Measurements from ENCODE around the gene CENPW.

CENPW gene

DNA sequence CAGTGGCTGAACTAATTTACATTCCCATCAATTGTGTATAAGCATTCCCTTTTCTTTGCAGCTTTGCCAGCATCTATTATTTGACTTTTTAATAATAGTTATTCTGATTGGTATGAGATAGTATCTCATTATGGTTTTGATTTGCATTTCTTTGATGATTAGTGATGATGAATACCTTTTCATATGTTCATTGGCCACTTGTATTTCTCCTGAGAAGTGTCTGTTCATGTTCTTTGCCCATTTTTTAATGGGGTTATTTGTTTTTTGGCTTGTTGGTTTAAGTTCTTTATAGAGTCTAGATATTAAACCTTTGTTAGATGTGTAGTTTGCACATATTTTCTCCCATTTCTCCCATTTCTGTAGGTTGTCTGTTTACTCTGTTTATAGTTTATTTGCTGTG is 16.6 kb downstream of the CENPW start (continued):
- TF ChIP-seq ZNF274 (IDR thresholded peaks at IDR 0.05; ENCODE audit: low read length) (no peak), ZNF274 (tag by site-specific recombination; IDR thresholded peaks at IDR 0.05; ENCODE audit: borderline replicate concordance) (no peak), HOXC10 (CRISPR knock-in tag; IDR thresholded peaks at IDR 0.05) (no peak), ZNF501 (tag by site-specific recombination; IDR thresholded peaks at IDR 0.05) (no peak), ZNF843 (tag by site-specific recombination; IDR thresholded peaks at IDR 0.05) (no peak), ZNF629 (tag by site-specific recombination; IDR thresholded peaks at IDR 0.05) (no peak), ZNF112 (tag by site-specific recombination; IDR thresholded peaks at IDR 0.05) (no peak), ZNF133 (tag by site-specific recombination; IDR thresholded peaks at IDR 0.05) (no peak), ZNF514 (tag by site-specific recombination; IDR thresholded peaks at IDR 0.05) (no peak), ZNF324 (tag by site-specific recombination; IDR thresholded peaks at IDR 0.05) (no peak), GLIS2 (tag by site-specific recombination; IDR thresholded peaks at IDR 0.05) (no peak), ZNF548 (tag by site-specific recombination; IDR thresholded peaks at IDR 0.05) (no peak)
- TF ChIP-seq, protein P1, sequence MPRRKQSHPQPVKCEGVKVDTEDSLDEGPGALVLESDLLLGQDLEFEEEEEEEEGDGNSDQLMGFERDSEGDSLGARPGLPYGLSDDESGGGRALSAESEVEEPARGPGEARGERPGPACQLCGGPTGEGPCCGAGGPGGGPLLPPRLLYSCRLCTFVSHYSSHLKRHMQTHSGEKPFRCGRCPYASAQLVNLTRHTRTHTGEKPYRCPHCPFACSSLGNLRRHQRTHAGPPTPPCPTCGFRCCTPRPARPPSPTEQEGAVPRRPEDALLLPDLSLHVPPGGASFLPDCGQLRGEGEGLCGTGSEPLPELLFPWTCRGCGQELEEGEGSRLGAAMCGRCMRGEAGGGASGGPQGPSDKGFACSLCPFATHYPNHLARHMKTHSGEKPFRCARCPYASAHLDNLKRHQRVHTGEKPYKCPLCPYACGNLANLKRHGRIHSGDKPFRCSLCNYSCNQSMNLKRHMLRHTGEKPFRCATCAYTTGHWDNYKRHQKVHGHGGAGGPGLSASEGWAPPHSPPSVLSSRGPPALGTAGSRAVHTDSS (tag by site-specific recombination; IDR thresholded peaks at IDR 0.05) = no peak
- TF ChIP-seq, protein P2, sequence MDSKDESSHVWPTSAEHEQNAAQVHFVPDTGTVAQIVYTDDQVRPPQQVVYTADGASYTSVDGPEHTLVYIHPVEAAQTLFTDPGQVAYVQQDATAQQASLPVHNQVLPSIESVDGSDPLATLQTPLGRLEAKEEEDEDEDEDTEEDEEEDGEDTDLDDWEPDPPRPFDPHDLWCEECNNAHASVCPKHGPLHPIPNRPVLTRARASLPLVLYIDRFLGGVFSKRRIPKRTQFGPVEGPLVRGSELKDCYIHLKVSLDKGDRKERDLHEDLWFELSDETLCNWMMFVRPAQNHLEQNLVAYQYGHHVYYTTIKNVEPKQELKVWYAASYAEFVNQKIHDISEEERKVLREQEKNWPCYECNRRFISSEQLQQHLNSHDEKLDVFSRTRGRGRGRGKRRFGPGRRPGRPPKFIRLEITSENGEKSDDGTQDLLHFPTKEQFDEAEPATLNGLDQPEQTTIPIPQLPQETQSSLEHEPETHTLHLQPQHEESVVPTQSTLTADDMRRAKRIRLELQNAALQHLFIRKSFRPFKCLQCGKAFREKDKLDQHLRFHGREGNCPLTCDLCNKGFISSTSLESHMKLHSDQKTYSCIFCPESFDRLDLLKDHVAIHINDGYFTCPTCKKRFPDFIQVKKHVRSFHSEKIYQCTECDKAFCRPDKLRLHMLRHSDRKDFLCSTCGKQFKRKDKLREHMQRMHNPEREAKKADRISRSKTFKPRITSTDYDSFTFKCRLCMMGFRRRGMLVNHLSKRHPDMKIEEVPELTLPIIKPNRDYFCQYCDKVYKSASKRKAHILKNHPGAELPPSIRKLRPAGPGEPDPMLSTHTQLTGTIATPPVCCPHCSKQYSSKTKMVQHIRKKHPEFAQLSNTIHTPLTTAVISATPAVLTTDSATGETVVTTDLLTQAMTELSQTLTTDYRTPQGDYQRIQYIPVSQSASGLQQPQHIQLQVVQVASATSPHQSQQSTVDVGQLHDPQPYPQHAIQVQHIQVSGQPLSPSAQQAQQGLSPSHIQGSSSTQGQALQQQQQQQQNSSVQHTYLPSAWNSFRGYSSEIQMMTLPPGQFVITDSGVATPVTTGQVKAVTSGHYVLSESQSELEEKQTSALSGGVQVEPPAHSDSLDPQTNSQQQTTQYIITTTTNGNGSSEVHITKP (tag by site-specific recombination; IDR thresholded peaks at IDR 0.05) = no peak
- TF ChIP-seq, protein P3, sequence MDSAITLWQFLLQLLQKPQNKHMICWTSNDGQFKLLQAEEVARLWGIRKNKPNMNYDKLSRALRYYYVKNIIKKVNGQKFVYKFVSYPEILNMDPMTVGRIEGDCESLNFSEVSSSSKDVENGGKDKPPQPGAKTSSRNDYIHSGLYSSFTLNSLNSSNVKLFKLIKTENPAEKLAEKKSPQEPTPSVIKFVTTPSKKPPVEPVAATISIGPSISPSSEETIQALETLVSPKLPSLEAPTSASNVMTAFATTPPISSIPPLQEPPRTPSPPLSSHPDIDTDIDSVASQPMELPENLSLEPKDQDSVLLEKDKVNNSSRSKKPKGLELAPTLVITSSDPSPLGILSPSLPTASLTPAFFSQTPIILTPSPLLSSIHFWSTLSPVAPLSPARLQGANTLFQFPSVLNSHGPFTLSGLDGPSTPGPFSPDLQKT (IDR thresholded peaks at IDR 0.05; ENCODE audit: borderline replicate concordance, low read depth, low read length) = no peak

DNA sequence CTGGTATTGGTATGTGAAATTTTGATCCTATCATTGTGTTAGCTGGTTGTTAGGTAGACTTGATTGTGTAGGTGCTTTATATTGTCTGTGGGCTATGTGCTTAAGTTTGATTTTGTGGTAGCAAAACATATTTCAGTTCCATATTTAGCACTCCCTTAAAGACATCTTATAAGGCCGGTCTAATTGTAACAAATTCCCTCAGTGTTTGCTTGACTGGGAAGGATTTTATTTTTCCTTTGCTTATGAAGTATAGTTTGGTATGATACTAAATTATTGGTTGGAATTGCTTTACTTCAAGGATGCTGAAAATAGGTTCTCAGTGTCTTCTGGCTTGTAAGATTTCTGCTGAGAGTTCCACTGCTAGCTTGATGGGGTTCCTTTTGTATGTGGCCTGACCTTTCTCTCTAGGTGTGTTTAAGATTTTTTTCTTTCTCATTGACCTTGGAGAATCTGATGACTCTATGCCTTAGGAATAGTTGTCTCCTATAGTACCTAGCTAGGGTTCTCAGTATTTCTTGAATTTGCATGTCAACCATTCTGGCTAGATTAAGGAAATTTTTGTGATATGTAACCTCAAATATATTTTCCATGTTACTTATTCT is 20.1 kb downstream of the CENPW start:
- no peak overlapping the region for H3K4me3 ChIP-seq (ENCODE audit: low read depth, low read length)
- no peaks in the 10 kb centered on the region for H3K4me1 ChIP-seq (ENCODE audit: control insufficient read depth, insufficient read depth, low read length)
- no peaks in the 10 kb centered on the region for H3K9me3 ChIP-seq (ENCODE audit: control insufficient read depth, insufficient read depth, low read depth, low read length)
- peaks cover 0 to 13% of the 10 kb centered on the region in 2 experiments; a peak in 2 of 3 replicates for H3K36me3 ChIP-seq (ENCODE audit: control insufficient read depth in 2 of 2, insufficient read depth in 1 of 2, low read length in 2 of 2)
- ChIA-PET POLR2A (no interaction called here), CTCF (interaction anchor here (0.6 to 3.8 kb wide), 19 partner anchors 8 to 1954 kb away, joined by 3 to 20 read pairs (median 4); partner anchors contain the start of gene CENPW)
- no peak overlapping the region for H3K27ac ChIP-seq (ENCODE audit: extremely low read depth, low read depth, low read length)
- TF ChIP-seq ZNF211 (tag by site-specific recombination; IDR thresholded peaks at IDR 0.05; ENCODE audit: low read depth) = peak; percentile 73
- TF ChIP-seq ZNF169 (tag by site-specific recombination; IDR thresholded peaks at IDR 0.05) = no peak
- peak; percentile 99 for TF ChIP-seq SETDB1 (IDR thresholded peaks at IDR 0.05; ENCODE audit: insufficient read length, low read length)
- no peak for TF ChIP-seq ZNF610 (tag by site-specific recombination; IDR thresholded peaks at IDR 0.05; ENCODE audit: borderline replicate concordance)
- peak; percentile 42; the same call in 1 of the 2 replicates for TF ChIP-seq ZNF626 (tag by site-specific recombination; IDR thresholded peaks at IDR 0.05)
- TF ChIP-seq, protein P4, sequence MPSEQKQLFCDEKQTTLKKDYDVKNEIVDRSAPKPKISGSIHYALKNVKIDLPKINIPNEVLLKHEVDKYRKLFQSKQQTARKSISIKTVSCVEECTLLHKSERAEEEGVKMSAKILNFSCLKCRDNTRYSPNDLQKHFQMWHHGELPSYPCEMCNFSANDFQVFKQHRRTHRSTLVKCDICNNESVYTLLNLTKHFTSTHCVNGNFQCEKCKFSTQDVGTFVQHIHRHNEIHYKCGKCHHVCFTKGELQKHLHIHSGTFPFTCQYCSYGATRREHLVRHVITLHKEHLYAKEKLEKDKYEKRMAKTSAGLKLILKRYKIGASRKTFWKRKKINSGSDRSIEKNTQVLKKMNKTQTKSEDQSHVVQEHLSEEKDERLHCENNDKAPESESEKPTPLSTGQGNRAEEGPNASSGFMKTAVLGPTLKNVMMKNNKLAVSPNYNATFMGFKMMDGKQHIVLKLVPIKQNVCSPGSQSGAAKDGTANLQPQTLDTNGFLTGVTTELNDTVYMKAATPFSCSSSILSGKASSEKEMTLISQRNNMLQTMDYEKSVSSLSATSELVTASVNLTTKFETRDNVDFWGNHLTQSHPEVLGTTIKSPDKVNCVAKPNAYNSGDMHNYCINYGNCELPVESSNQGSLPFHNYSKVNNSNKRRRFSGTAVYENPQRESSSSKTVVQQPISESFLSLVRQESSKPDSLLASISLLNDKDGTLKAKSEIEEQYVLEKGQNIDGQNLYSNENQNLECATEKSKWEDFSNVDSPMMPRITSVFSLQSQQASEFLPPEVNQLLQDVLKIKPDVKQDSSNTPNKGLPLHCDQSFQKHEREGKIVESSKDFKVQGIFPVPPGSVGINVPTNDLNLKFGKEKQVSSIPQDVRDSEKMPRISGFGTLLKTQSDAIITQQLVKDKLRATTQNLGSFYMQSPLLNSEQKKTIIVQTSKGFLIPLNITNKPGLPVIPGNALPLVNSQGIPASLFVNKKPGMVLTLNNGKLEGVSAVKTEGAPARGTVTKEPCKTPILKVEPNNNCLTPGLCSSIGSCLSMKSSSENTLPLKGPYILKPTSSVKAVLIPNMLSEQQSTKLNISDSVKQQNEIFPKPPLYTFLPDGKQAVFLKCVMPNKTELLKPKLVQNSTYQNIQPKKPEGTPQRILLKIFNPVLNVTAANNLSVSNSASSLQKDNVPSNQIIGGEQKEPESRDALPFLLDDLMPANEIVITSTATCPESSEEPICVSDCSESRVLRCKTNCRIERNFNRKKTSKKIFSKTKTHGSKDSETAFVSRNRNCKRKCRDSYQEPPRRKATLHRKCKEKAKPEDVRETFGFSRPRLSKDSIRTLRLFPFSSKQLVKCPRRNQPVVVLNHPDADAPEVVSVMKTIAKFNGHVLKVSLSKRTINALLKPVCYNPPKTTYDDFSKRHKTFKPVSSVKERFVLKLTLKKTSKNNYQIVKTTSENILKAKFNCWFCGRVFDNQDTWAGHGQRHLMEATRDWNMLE (tag by site-specific recombination; conservative IDR thresholded peaks at IDR 0.05; ENCODE audit: low read depth) = peak; percentile 23; the same call in 1 of the 2 replicates
- TF ChIP-seq, protein P5, sequence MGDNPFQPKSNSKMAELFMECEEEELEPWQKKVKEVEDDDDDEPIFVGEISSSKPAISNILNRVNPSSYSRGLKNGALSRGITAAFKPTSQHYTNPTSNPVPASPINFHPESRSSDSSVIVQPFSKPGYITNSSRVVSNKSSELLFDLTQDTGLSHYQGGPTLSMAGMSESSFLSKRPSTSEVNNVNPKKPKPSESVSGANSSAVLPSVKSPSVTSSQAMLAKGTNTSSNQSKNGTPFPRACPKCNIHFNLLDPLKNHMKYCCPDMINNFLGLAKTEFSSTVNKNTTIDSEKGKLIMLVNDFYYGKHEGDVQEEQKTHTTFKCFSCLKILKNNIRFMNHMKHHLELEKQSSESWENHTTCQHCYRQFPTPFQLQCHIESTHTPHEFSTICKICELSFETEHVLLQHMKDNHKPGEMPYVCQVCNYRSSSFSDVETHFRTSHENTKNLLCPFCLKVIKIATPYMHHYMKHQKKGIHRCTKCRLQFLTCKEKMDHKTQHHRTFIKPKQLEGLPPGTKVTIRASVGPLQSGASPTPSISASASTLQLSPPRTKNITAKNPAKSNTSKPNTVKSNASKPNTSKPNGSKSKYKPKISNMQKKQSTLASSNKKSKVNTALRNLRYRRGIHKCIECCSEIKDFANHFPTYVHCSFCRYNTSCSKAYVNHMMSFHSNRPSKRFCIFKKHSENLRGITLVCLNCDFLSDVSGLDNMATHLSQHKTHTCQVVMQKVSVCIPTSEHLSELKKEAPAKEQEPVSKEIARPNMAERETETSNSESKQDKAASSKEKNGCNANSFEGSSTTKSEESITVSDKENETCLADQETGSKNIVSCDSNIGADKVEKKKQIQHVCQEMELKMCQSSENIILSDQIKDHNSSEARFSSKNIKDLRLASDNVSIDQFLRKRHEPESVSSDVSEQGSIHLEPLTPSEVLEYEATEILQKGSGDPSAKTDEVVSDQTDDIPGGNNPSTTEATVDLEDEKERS (tag by site-specific recombination; IDR thresholded peaks at IDR 0.05) = peak; percentile 56; the same call in 1 of the 2 replicates
- peak; percentile 61; the same call in 1 of the 2 replicates for TF ChIP-seq ZNF221 (tag by site-specific recombination; IDR thresholded peaks at IDR 0.05; ENCODE audit: borderline replicate concordance)
